NCI-H1105 treated with DMSO at 0.1 percent for 48 hours (cell line): ENCODE measurements around the gene PRDM11.
A peak's percentile ranks its signal among the peaks of the same experiment; 100 is the strongest.
"Not testable (repeated sequence)": the region's sequence is repeated elsewhere in the genome, so short reads cannot be mapped to it uniquely, and the experiment has no call there.

Experiments used
- DNase-seq: peaks from one replicate; lab custom pipeline; 2025; lab: John Stamatoyannopoulos, UW

Gene PRDM11

GRCh38 chr11:45146072-45147016 lies at the start of gene PRDM11:
PRDM11 (plus strand) TSS chr11:45146639; CDS start chr11:45181767, 35,128 bp downstream.
- DNase-seq: peak; percentile 64

- DNase-seq: no peak
These were observed 48.5 kb upstream of the PRDM11 start for GRCh38 chr11:45097721-45098493.

GRCh38 chr11:45098929-45099328 lies 47.5 kb upstream of the PRDM11 start:
- DNase-seq: no peak

- DNase-seq: no peak
These were observed 46.1 kb upstream of the PRDM11 start for GRCh38 chr11:45100339-45100738.

GRCh38 chr11:45102361-45102809 lies 44.1 kb upstream of the PRDM11 start:
- no peak for DNase-seq

GRCh38 chr11:45102810-45103621 lies 43.4 kb upstream of the PRDM11 start:
- DNase-seq: peak; percentile 43

- no peak for DNase-seq
These were observed 42.2 kb upstream of the PRDM11 start for GRCh38 chr11:45104006-45104789.

GRCh38 chr11:45104790-45105084 lies 41.7 kb upstream of the PRDM11 start:
- no peak for DNase-seq

- peak; percentile 78 for DNase-seq
These were observed 41.0 kb upstream of the PRDM11 start for GRCh38 chr11:45105233-45105983.

GRCh38 chr11:45105984-45106375 lies 40.5 kb upstream of the PRDM11 start:
- no peak for DNase-seq

GRCh38 chr11:45106440-45106839 lies 40.0 kb upstream of the PRDM11 start:
- DNase-seq: no peak

GRCh38 chr11:45107029-45107428 lies 39.4 kb upstream of the PRDM11 start:
- no peak for DNase-seq

- no peak for DNase-seq
These were observed 38.1 kb upstream of the PRDM11 start for GRCh38 chr11:45108070-45109064.

GRCh38 chr11:45109400-45109799 lies 37.0 kb upstream of the PRDM11 start:
- DNase-seq: no peak

GRCh38 chr11:45110562-45110961 lies 35.9 kb upstream of the PRDM11 start:
- peak; percentile 75 for DNase-seq

GRCh38 chr11:45113807-45114206 lies 32.6 kb upstream of the PRDM11 start:
- DNase-seq: no peak

GRCh38 chr11:45127836-45128235 lies 18.6 kb upstream of the PRDM11 start:
- DNase-seq: not testable (repeated sequence)

- DNase-seq: no peak
These were observed 12.6 kb upstream of the PRDM11 start for GRCh38 chr11:45133878-45134277.

GRCh38 chr11:45141171-45141570 lies 5.3 kb upstream of the PRDM11 start:
- DNase-seq: no peak
